A549 (cell line): ENCODE data around the gene SON. TPM values are rescaled to one million over a fixed set of nuclear protein-coding genes. Genes with fewer than 3 reads are reported as not detected.

Experiments used
- ATAC-seq, 2 experiments: fragments of 200-7000 bp in 1 of 2; fragments of >200 bp in 1 of 2; cut with Nextera tagmentation in 1 of 2; cut with Tn5 transposase in 1 of 2; 3 replicates each; pipeline versions ENCODE4 v1.8.0 to v1.9.1; 2018 to 2020; ENCODE audit warnings: mild to moderate bottlenecking in 1 of 2, moderate library complexity in 1 of 2
- CTCF ChIA-PET: fragments of 300-600 bp; sonication (Branson Sonifier 250); formaldehyde crosslinking; extraction: SDS; loops from one replicate; lab custom pipeline; 2021; ENCODE audit warnings: antibody characterized with exemption, inconsistent platforms; lab: Yijun Ruan, JAX
- POLR2A ChIA-PET: fragments of 350-600 bp; formaldehyde crosslinking; extraction: SDS; loops from one replicate; lab custom pipeline; 2021; ENCODE audit warnings: antibody characterized with exemption, inconsistent platforms; lab: Yijun Ruan, JAX
- DNase-seq, 2 experiments: peaks; one replicate each; pipeline versions ENCODE4 v3.0.0 to v3.0.0-alpha.2; 2011 to 2016; ENCODE audit warnings: low read depth in 1 of 2, low spot score in 1 of 2
- FAIRE-seq: peaks from 2 replicates; lab custom pipeline; 2011; peaks lifted over from hg19 to GRCh38; lab: Jason Lieb, UNC
- H3K27ac ChIP-seq, 2 experiments: fragments of >200 bp; sonication (Bioruptor Twin); formaldehyde crosslinking; 3 replicates each; pipeline ENCODE4 v1.5.1; 2016 to 2017
- H3K4me1 ChIP-seq: fragments of >200 bp; sonication (Bioruptor Twin); formaldehyde crosslinking; 3 replicates; pipeline ENCODE4 v1.6.1; 2016
- H3K4me2 ChIP-seq: fragments of >200 bp; sonication (Bioruptor Twin); formaldehyde crosslinking; 3 replicates; pipeline ENCODE4 v1.6.1; 2016
- H3K4me3 ChIP-seq: fragments of >200 bp; sonication (Bioruptor Twin); formaldehyde crosslinking; 3 replicates; pipeline ENCODE4 v1.5.1; 2016
- H3K9me3 ChIP-seq: fragments of >200 bp; sonication (Bioruptor Twin); formaldehyde crosslinking; 3 replicates; pipeline ENCODE4 v1.6.1; 2016
- CBX8 ChIP-seq: fragments of 200-600 bp; sonication (generic); IDR thresholded peaks from 2 replicates; pipeline ENCODE4 v1.6.1; 2016
- CEBPB ChIP-seq, 2 experiments: fragments of >200 bp in 1 of 2; sonication (Bioruptor Twin) in 1 of 2; formaldehyde crosslinking in 1 of 2; IDR thresholded peaks; 2 replicates each; pipeline ENCODE4 v1.6.1; 2012 to 2016
- EHMT2 ChIP-seq: fragments of 200-600 bp; sonication (generic); IDR thresholded peaks from 2 replicates; pipeline ENCODE4 v1.6.1; 2016; ENCODE audit warnings: antibody characterized with exemption, low read depth, mild to moderate bottlenecking, moderate library complexity
- EP300 ChIP-seq, 2 experiments: fragments of >200 bp; sonication (Bioruptor Twin); formaldehyde crosslinking; IDR thresholded peaks; 2 replicates in 1 of 2; 3 replicates in 1 of 2; pipeline ENCODE4 v1.6.1; 2016 to 2017
- ESRRA ChIP-seq: fragments of 150-350 bp; IDR thresholded peaks from 2 replicates; pipeline ENCODE4 v1.6.1; 2014; ENCODE audit warnings: mild to moderate bottlenecking, low read length, borderline replicate concordance
- FOSL2 ChIP-seq, 2 experiments: fragments of 450-650 bp in 1 of 2; fragments of >200 bp in 1 of 2; sonication (Bioruptor Twin) in 1 of 2; formaldehyde crosslinking; IDR thresholded peaks; 2 replicates each; pipeline versions ENCODE4 v1.5.0 to v1.6.1; 2016 to 2020; ENCODE audit warnings: mild to moderate bottlenecking in 1 of 2, moderate library complexity in 1 of 2
- GATA3 ChIP-seq: IDR thresholded peaks from 2 replicates; pipeline ENCODE4 v1.6.1; 2012; ENCODE audit warnings: borderline replicate concordance
- HEYL ChIP-seq: fragments of 250-450 bp; sonication (Bioruptor Pico); IDR thresholded peaks from 2 replicates; pipeline ENCODE4 v1.8.0; 2021; ENCODE audit warnings: mild to moderate bottlenecking, moderate library complexity
- HOXA7 ChIP-seq: fragments of 250-450 bp; sonication (Bioruptor Pico); IDR thresholded peaks from 2 replicates; pipeline ENCODE4 v1.5.0; 2020; ENCODE audit warnings: mild to moderate bottlenecking, moderate library complexity
- JUN ChIP-seq, 2 experiments: fragments of >200 bp; sonication (Bioruptor Twin); formaldehyde crosslinking; IDR thresholded peaks; 2 replicates in 1 of 2; 3 replicates in 1 of 2; pipeline ENCODE4 v1.6.1; 2016 to 2017
- KDM1A ChIP-seq: fragments of 200-600 bp; sonication (generic); IDR thresholded peaks from 2 replicates; pipeline ENCODE4 v1.6.1; 2016; ENCODE audit warnings: low read depth, mild to moderate bottlenecking
- MAFK ChIP-seq: fragments of 450-650 bp; IDR thresholded peaks from 2 replicates; pipeline ENCODE4 v1.6.1; 2014; ENCODE audit not compliant: partially characterized antibody
- MYC ChIP-seq: IDR thresholded peaks from 2 replicates; pipeline ENCODE4 v1.6.1; 2012; ENCODE audit warnings: mild to moderate bottlenecking, inconsistent platforms, low read length, improper control_type of control experiment, borderline replicate concordance
- NPAS2 ChIP-seq: fragments of 250-450 bp; sonication (Bioruptor Pico); IDR thresholded peaks from 2 replicates; pipeline ENCODE4 v1.8.0; 2022; ENCODE audit warnings: mild to moderate bottlenecking, moderate library complexity, borderline replicate concordance
- NR3C1 ChIP-seq: fragments of >200 bp; sonication (Bioruptor Twin); formaldehyde crosslinking; IDR thresholded peaks from 3 replicates; pipeline ENCODE4 v1.6.1; 2017
- PHF8 ChIP-seq: fragments of 200-600 bp; sonication (generic); IDR thresholded peaks from 2 replicates; pipeline ENCODE4 v1.6.1; 2016; ENCODE audit warnings: low read depth, mild to moderate bottlenecking, antibody characterized with exemption, moderate library complexity, borderline replicate concordance
- POLR2A ChIP-seq: IDR thresholded peaks from 2 replicates; pipeline ENCODE4 v1.6.1; 2012; ENCODE audit warnings: mild to moderate bottlenecking, low read length
- POLR2AphosphoS2 ChIP-seq: conservative IDR thresholded peaks from 2 replicates; pipeline ENCODE4 v1.6.1; 2012; ENCODE audit warnings: low read length, improper control_type of control experiment, inconsistent platforms
- RARB ChIP-seq: fragments of 250-450 bp; sonication (Bioruptor Pico); IDR thresholded peaks from 2 replicates; pipeline ENCODE4 v1.8.0; 2021; ENCODE audit warnings: mild to moderate bottlenecking, moderate library complexity
- RCOR1 ChIP-seq: fragments of 150-350 bp; IDR thresholded peaks from 2 replicates; pipeline ENCODE4 v1.6.1; 2014; ENCODE audit warnings: antibody characterized with exemption, low read length, low read depth
- RFX5 ChIP-seq: fragments of 450-650 bp; IDR thresholded peaks from 2 replicates; pipeline ENCODE4 v1.7.1; 2014; ENCODE audit warnings: antibody characterized with exemption, mild to moderate bottlenecking, moderate library complexity
- SMC3 ChIP-seq: fragments of >200 bp; sonication (Bioruptor Twin); formaldehyde crosslinking; IDR thresholded peaks from 3 replicates; pipeline ENCODE4 v1.6.1; 2018; ENCODE audit warnings: inconsistent platforms
- SREBF2 ChIP-seq: fragments of 450-650 bp; IDR thresholded peaks from 2 replicates; pipeline ENCODE4 v1.6.1; 2014; ENCODE audit warnings: mild to moderate bottlenecking, moderate library complexity
- TFCP2L1 ChIP-seq: fragments of 250-450 bp; sonication (Bioruptor Pico); IDR thresholded peaks from 2 replicates; pipeline ENCODE4 v1.5.0; 2021; ENCODE audit warnings: mild to moderate bottlenecking
- ZNF302 ChIP-seq: fragments of 250-450 bp; sonication (Bioruptor Pico); IDR thresholded peaks from 2 replicates; pipeline ENCODE4 v1.9.0; 2021; ENCODE audit warnings: inconsistent platforms, mild to moderate bottlenecking, moderate library complexity
- WGBS: methylation state at CpG from one replicate; pipeline ENCODE4 v1.1.6; 2017; ENCODE audit errors: missing lambda C conversion rate; 5-methylcytosine and 5-hydroxymethylcytosine counted together
- polyA plus RNA-seq, 4 experiments: library from polyadenylated mRNA; depleted of rRNA in 3 of 4; stranded (reverse); fragments of >200 nt; fragmentation: RNase III in 1 of 4; extraction: RNeasy Plus Mini Kit Qiagen cat#74134 plus additional on column Dnase treatment in 1 of 4; gene quantifications; 2 replicates in 3 of 4; 3 replicates in 1 of 4; pipeline ENCODE4 v1.2.3, GENCODE V29; 2011 to 2017
- TF ChIP-seq, protein P1 (sequence below): fragments of 250-450 bp; sonication (Bioruptor Pico); IDR thresholded peaks from 2 replicates; pipeline ENCODE4 v1.5.0; 2020; ENCODE audit warnings: low read depth, mild to moderate bottlenecking, moderate library complexity
- TF ChIP-seq, protein P2 (sequence below): IDR thresholded peaks from 2 replicates; pipeline ENCODE4 v1.6.1; 2012; ENCODE audit warnings: low read depth, borderline replicate concordance
- TF ChIP-seq, protein P3 (sequence below): fragments of 200-600 bp; sonication (generic); IDR thresholded peaks from 2 replicates; pipeline ENCODE4 v1.6.1; 2016; ENCODE audit warnings: antibody characterized with exemption, mild to moderate bottlenecking, moderate library complexity
- TF ChIP-seq, protein P4 (sequence below): fragments of >200 bp; sonication (Bioruptor Twin); formaldehyde crosslinking; IDR thresholded peaks from 3 replicates; pipeline ENCODE4 v1.6.1; 2016
- TF ChIP-seq, protein P5 (sequence below): fragments of >200 bp; sonication (Bioruptor Twin); formaldehyde crosslinking; IDR thresholded peaks from 2 replicates; pipeline ENCODE4 v1.6.1; 2016

The SON gene
- polyA plus RNA-seq, 2 of the 4 experiments (the other 2 are of a cell fraction): 75.3 to 95.9 TPM

DNA sequence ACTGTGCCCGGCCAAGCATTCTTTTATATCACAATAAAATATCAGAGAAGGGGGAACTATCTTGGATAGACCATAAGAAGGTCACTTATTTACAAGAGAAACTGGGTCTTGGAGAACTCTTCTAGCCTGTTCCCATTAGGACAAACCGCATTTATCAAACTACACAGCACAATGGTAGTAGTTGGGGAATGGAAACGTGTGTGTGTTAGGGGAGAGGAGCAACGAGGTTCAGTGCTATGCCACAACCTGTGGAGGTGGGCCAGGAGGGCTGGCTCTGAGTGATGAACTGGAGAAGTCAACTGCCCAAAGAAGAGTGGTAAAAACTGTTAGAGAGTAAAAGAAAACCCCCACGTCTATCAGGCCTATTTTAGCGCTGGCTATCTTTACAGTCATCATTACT, 44.1 kb downstream of the SON start:
- no peak for ATAC-seq
- WGBS: 75% methylated on average over 6 of the region's 6 CpGs
- Histone ChIP-seq H3K27ac (no peak overlapping the region), H3K4me3 (peak overlapping the region; percentile 89; the same call in 2 of the 3 replicates), H3K4me2 (peak overlapping the region; percentile 92), H3K9me3 (no peaks in the 10 kb centered on the region), H3K4me1 (peaks cover 19% of the 10 kb centered on the region)
- POLR2A ChIA-PET: no interaction called here
- TF ChIP-seq NR3C1 (no peak), POLR2A (no peak), JUN (IDR thresholded peaks at IDR 0.05) (no peak), MAFK (no peak), RFX5 (no peak), KDM1A (no peak), CEBPB (IDR thresholded peaks at IDR 0.05) (no peak), GATA3 (no peak), SREBF2 (no peak), EHMT2 (no peak), SMC3 (no peak), RARB (CRISPR knock-in tag) (no peak)
- TF ChIP-seq, protein P1, sequence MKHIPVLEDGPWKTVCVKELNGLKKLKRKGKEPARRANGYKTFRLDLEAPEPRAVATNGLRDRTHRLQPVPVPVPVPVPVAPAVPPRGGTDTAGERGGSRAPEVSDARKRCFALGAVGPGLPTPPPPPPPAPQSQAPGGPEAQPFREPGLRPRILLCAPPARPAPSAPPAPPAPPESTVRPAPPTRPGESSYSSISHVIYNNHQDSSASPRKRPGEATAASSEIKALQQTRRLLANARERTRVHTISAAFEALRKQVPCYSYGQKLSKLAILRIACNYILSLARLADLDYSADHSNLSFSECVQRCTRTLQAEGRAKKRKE (CRISPR knock-in tag): no peak
- TF ChIP-seq, protein P2, sequence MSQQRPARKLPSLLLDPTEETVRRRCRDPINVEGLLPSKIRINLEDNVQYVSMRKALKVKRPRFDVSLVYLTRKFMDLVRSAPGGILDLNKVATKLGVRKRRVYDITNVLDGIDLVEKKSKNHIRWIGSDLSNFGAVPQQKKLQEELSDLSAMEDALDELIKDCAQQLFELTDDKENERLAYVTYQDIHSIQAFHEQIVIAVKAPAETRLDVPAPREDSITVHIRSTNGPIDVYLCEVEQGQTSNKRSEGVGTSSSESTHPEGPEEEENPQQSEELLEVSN: no peak
- TF ChIP-seq, protein P3, sequence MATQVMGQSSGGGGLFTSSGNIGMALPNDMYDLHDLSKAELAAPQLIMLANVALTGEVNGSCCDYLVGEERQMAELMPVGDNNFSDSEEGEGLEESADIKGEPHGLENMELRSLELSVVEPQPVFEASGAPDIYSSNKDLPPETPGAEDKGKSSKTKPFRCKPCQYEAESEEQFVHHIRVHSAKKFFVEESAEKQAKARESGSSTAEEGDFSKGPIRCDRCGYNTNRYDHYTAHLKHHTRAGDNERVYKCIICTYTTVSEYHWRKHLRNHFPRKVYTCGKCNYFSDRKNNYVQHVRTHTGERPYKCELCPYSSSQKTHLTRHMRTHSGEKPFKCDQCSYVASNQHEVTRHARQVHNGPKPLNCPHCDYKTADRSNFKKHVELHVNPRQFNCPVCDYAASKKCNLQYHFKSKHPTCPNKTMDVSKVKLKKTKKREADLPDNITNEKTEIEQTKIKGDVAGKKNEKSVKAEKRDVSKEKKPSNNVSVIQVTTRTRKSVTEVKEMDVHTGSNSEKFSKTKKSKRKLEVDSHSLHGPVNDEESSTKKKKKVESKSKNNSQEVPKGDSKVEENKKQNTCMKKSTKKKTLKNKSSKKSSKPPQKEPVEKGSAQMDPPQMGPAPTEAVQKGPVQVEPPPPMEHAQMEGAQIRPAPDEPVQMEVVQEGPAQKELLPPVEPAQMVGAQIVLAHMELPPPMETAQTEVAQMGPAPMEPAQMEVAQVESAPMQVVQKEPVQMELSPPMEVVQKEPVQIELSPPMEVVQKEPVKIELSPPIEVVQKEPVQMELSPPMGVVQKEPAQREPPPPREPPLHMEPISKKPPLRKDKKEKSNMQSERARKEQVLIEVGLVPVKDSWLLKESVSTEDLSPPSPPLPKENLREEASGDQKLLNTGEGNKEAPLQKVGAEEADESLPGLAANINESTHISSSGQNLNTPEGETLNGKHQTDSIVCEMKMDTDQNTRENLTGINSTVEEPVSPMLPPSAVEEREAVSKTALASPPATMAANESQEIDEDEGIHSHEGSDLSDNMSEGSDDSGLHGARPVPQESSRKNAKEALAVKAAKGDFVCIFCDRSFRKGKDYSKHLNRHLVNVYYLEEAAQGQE: no peak
- TF ChIP-seq, protein P4, sequence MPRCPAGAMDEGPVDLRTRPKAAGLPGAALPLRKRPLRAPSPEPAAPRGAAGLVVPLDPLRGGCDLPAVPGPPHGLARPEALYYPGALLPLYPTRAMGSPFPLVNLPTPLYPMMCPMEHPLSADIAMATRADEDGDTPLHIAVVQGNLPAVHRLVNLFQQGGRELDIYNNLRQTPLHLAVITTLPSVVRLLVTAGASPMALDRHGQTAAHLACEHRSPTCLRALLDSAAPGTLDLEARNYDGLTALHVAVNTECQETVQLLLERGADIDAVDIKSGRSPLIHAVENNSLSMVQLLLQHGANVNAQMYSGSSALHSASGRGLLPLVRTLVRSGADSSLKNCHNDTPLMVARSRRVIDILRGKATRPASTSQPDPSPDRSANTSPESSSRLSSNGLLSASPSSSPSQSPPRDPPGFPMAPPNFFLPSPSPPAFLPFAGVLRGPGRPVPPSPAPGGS: no peak
- TF ChIP-seq, all 56 proteins: peak for 0
- CTCF ChIA-PET: no interaction called here
- FAIRE-seq: no peak
- DNase-seq: no peak

DNA sequence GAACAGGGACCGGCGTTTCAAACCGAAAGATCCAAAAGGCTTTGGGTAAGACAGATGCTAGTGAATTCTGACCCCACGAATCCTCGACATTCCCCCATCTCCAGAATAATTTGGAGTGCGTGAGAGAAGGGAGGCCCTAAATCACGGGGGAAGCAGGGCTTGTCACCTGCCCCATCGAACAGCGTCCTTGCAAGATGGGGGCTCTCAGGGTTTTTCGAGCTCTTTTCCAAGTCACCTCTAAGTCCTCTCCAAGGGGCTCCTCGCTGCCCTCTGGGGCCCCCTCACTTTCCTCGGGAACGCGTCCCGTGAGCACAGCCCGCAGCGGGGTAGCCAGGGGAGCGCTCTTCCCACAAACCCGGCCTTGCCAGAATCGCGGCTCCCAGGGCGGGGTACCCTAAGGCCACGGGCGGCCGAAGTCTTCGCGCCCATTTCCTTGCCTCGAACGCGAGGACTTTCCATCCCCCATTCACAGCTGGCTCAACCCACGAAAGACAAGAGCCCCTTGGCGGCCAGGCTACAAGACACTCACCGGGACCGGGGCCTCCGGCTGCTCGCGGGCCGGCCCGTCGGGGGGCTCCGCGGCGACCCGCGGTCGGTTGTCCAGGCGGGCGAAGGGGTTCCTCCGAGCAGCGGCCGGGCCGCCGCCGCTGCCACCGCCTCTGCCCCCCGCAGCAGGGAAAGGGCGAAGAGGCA, 45.1 kb downstream of the SON start:
- H3K4me1 ChIP-seq: peaks cover 19% of the 10 kb centered on the region
- WGBS: 1% methylated on average over 5 of the region's 57 CpGs
- H3K27ac ChIP-seq: peak overlapping the region; percentile 92 to 96
- FAIRE-seq (no peak), ATAC-seq (peak; percentile 62 to 75), DNase-seq (peak; percentile 11 to 23)
- H3K9me3 ChIP-seq: no peaks in the 10 kb centered on the region
- no peak for TF ChIP-seq SREBF2
- TF ChIP-seq HEYL (CRISPR knock-in tag): no peak
- no peak for TF ChIP-seq RCOR1
- TF ChIP-seq FOSL2 (IDR thresholded peaks at IDR 0.05): no peak
- TF ChIP-seq FOSL2 (CRISPR knock-in tag; IDR thresholded peaks at IDR 0.05): no peak
- TF ChIP-seq HOXA7 (CRISPR knock-in tag): no peak
- TF ChIP-seq EP300 (IDR thresholded peaks at IDR 0.05): no peak
- no peak for TF ChIP-seq TFCP2L1
- no peak for TF ChIP-seq ESRRA
- no peak for TF ChIP-seq CBX8
- no peak for TF ChIP-seq PHF8
- no peak for TF ChIP-seq POLR2AphosphoS2
- no peak for TF ChIP-seq ZNF302 (CRISPR knock-in tag)
- TF ChIP-seq NPAS2 (CRISPR knock-in tag): no peak
- no peak for TF ChIP-seq MYC
- TF ChIP-seq RARB (CRISPR knock-in tag): no peak
- TF ChIP-seq GATA3: no peak
- no peak for TF ChIP-seq CEBPB (IDR thresholded peaks at IDR 0.05)
- TF ChIP-seq SMC3: no peak
- TF ChIP-seq, protein P5, sequence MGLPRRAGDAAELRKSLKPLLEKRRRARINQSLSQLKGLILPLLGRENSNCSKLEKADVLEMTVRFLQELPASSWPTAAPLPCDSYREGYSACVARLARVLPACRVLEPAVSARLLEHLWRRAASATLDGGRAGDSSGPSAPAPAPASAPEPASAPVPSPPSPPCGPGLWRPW: no peak
- peak overlapping the region; percentile 92 for H3K4me2 ChIP-seq
- H3K4me3 ChIP-seq: peak overlapping the region; percentile 89
- ChIA-PET CTCF (interaction anchor here (0.7 to 4.2 kb wide), 2 partner anchors 14 to 18 kb away, joined by 3 to 19 read pairs; no protein-coding TSS in a partner anchor), POLR2A (interaction anchor here (0.6 to 1.8 kb wide), 12 partner anchors 9 to 987 kb away, joined by 3 to 9 read pairs (median 4); partner anchors contain the start of genes DNAJC28, GART, SON and TMEM50B)
